ENCODE measurements around the gene NIPBL. TPM values are rescaled to one million over a fixed set of nuclear protein-coding genes. Genes with fewer than 3 reads are reported as not detected.

NIPBL gene
- total and polyA plus RNA-seq, 10 of the 15 experiments (the other 5 are each of a cell fraction or from before 2014, with no cell fraction given), result 10.4 to 50.4 (median 20.2) TPM

- TF ChIP-seq ZNF592 (IDR thresholded peaks at IDR 0.05) (no peak), MLLT1 (IDR thresholded peaks at IDR 0.05) (no peak), EED (IDR thresholded peaks at IDR 0.05; ENCODE audit: low read depth) (no peak), NR2C2 (IDR thresholded peaks at IDR 0.05; ENCODE audit: borderline replicate concordance, control insufficient read depth, insufficient read length, low read depth) (no peak), SMAD1 (IDR thresholded peaks at IDR 0.05; ENCODE audit: low read depth, partially characterized antibody) (no peak), NFIC (IDR thresholded peaks at IDR 0.05; ENCODE audit: low read depth, low read length) (0 out of 2 replicates have a peak, but pooled peaks have one; percentile 5), RELB (IDR thresholded peaks at IDR 0.05; ENCODE audit: low read depth) (peak; percentile 56), MTA2 (IDR thresholded peaks at IDR 0.05; ENCODE audit: low read depth) (peak; percentile 63; the same call in 1 of the 2 replicates), FOXK2 (IDR thresholded peaks at IDR 0.05) (no peak), E2F8 (IDR thresholded peaks at IDR 0.05; ENCODE audit: low read depth, partially characterized antibody) (no peak), NFYB (IDR thresholded peaks at IDR 0.05; ENCODE audit: insufficient read depth, low read depth, low read length) (no peak), SKIL (IDR thresholded peaks at IDR 0.05; ENCODE audit: low read depth, poor library complexity, severe bottlenecking) (peak; percentile 84), SP1 (IDR thresholded peaks at IDR 0.05; ENCODE audit: low read depth, low read length) (no peak), RAD21 (IDR thresholded peaks at IDR 0.05; ENCODE audit: insufficient read depth, low read depth, low read length) (no peak), IRF3 (IDR thresholded peaks at IDR 0.05) (no peak), BHLHE40 (IDR thresholded peaks at IDR 0.05; ENCODE audit: borderline replicate concordance in 1 of 2, low read depth in 2 of 2, low read length in 1 of 2) (no peak)
Measured at GRCh38 chr5:36882250-36882649, 5.7 kb downstream of the NIPBL start (continued).
